GM10266 (cell line): Measurements from ENCODE around the gene EID3.
"Not testable (repeated sequence)": the region's sequence is repeated elsewhere in the genome, so short reads cannot be mapped to it uniquely, and the experiment has no call there.

Source experiments
- DNase-seq: peaks from one replicate; pipeline ENCODE4 v3.0.0; 2012; ENCODE audit errors: extremely low spot score
- TF ChIP-seq, protein P1 (sequence below): IDR thresholded peaks from 2 replicates; pipeline ENCODE4 v1.5.1; 2012; ENCODE audit warnings: mild to moderate bottlenecking, low read depth; ENCODE audit not compliant: control insufficient read depth, insufficient read depth; ENCODE audit errors: missing control alignments

Gene EID3

DNA sequence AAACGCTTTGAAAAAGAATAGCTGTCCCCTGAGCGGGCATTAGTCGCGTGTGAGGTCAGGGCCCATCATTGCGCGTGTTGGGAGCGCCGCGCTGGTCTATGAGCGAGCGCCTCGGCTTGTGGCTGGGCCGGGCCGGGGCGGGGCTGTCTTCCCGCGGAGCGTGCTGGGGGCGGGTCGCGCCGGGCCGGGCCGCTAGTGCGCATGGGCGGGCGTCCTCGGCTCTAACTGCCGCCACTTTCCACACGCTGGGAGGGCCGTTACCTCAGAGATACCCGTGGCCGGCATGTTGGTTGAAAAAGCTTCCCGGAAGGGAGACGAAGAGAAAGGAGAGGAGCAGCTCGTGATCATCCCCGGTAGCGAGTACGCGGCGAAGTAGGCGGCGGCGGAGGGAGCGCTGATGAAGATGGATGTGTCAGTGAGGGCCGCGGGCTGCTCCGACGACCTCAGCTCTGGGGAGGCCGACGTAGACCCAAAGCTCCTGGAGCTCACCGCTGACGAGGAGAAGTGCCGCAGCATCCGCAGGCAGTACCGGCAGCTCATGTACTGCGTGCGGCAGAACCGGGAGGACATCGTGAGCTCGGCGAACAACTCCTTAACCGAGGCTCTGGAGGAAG, at the start of gene EID3:
Gene EID3 (plus strand): TSS at position 202 of the 614 bp plus-strand sequence. CDS start 196 bp downstream, at position 398.
- peak; percentile 78 for DNase-seq
- TF ChIP-seq, protein P1, sequence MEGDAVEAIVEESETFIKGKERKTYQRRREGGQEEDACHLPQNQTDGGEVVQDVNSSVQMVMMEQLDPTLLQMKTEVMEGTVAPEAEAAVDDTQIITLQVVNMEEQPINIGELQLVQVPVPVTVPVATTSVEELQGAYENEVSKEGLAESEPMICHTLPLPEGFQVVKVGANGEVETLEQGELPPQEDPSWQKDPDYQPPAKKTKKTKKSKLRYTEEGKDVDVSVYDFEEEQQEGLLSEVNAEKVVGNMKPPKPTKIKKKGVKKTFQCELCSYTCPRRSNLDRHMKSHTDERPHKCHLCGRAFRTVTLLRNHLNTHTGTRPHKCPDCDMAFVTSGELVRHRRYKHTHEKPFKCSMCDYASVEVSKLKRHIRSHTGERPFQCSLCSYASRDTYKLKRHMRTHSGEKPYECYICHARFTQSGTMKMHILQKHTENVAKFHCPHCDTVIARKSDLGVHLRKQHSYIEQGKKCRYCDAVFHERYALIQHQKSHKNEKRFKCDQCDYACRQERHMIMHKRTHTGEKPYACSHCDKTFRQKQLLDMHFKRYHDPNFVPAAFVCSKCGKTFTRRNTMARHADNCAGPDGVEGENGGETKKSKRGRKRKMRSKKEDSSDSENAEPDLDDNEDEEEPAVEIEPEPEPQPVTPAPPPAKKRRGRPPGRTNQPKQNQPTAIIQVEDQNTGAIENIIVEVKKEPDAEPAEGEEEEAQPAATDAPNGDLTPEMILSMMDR, result no peak

DNA sequence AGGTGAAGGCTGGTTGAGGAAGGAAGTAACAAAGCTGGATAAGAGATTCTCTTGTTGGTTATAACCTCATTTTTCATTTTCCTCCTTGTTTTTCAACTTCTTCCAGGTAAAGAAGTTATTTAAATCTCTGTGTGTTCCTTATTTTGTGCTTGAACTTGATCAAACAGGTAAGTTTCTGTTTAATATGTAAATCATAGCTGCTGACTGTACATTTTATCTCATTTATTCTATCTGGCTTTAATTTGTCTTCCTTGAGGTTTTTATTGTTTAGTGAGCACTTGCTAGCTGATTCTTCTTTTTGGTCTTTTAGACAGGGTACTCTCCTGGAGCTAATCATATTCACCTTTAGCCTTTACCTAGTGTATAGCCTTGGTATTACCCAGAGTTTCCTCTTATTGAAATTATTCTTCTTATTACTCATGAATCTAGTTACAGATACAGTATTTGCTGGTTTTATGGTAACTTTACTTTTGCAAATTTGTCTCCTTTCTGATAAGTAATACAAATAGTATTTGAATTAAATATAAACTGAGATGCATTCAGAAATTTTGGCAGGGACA, 45.5 kb upstream of the EID3 start:
- TF ChIP-seq, protein P1, result no peak
- no peak for DNase-seq

DNA sequence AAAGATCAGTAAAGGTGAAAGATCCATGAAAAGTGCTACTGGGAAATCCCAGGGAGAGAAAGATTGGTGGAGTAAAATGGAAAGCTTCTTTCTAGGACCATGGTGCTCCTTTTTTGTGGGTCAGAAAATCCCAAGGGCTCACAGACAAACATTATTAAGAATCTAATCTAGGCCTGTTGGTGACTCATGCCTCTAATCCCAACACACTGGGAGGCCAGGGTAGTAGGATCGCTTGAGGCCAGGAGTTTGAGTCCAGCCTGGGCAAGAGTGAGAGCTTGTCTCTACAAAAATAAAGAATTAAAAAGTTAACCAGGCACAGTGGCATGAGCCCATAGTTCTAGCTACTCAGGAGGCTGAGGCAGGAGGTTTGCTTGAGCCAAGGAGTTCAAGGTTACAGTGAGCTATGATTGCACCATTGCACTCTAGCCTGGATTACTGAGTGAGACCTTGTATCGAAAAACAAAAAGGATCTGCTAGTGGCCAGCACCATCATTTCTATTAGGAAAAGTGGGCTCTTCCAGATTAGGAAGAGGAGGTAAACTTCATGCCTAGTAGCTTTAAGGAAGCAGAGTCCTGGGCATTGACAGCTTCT, 45.0 kb upstream of the EID3 start:
- DNase-seq, result no peak
- TF ChIP-seq, protein P1, result no peak

DNA sequence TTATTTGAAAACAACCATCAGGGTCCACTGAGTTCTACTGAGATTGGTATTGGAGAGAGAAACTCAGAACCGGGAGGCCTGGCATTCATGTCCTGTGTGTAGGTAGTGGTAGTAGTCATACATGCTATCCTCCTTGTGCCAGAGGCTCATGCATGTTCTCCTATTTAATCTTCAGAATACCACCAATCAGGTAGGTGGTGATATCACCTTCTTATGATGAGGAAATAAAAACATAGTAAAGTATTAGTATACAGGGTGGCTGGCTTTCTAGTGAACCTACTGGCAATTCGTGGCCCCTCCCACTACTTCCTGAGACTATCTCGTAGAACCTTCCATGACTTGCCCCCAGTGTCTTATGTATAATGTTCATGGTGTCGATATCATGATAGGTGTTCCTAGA, 40.5 kb upstream of the EID3 start:
- TF ChIP-seq, protein P1, result no peak
- DNase-seq, result no peak

DNA sequence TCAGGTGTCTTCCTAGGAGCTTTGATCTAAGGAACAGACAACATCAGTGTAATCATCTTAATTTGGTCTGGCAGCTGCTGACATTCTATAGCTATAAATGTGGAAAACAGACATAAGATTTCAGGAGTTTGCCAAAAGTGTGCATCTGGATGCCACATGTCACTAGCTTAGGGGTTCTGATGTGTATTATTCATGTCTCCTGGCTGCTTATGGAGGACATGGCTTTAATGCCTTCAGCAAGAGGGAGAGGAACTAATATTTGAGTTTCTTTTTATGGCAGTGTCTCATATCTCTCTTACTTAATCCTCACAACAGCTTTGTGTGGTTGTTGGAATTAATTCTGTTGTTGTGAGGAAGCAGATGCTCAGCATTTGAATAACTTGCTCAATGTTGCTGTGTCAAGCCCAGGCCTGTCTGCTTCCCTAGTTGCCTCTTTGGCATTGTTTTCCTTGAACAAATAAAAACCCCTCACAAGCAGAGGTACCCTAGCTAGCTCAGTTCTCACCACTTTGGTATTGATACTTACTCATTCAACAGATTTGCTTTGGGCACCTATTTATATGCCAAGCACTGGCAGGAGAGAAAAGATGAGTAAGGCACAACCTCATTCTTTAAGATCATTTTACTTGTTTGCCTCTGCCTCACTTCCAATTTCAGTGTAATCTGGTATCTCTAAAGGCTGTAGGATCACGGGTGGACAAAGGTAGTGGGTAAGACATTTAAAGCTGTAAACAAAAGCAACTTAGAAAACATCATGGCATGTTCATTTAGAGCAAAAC, 39.8 kb upstream of the EID3 start:
- no peak for DNase-seq
- TF ChIP-seq, protein P1, result no peak

DNA sequence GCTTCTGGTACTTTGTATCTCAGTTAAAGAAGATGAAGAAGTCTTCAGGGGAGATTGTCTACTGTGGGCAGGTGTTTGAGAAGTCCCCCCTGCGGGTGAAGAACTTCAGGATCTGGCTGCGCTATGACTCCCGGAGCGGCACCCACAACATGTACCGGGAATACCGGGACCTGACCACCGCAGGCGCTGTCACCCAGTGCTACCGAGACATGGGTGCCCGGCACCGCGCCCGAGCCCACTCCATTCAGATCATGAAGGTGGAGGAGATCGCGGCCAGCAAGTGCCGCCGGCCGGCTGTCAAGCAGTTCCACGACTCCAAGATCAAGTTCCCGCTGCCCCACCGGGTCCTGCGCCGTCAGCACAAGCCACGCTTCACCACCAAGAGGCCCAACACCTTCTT, 38.1 kb upstream of the EID3 start:
- not testable (repeated sequence) for DNase-seq

DNA sequence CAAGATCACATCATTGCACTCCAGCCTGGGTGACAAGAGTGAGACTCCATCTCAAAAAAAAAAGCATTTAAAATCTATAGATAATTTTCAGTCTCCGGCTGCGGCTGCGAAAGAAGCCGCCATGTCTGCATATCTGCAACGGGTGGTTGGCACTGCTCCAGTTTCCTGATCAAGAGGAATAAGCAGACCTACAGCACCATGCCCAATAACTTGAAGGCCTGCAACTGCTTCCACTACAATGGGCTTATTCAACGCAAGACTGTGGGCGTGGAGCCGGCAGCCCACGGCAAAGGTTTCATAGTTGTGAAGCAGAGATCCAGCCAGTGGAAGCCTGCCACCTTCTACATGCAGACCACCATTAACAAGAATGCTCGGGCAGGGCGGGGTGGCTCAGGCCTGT, 30.6 kb upstream of the EID3 start:
- no peak for DNase-seq
- TF ChIP-seq, protein P1, result no peak
